Osteoblast (primary cell): ENCODE results near the gene MIOS. TPM values are rescaled to one million over a fixed set of nuclear protein-coding genes. Genes with fewer than 3 reads are reported as not detected.

ENCODE experiments used
- DNase-seq: peaks from one replicate; pipeline ENCODE4 v3.0.0; 2011; ENCODE audit warnings: low spot score, mixed read lengths; ENCODE audit not compliant: insufficient read length; ENCODE audit errors: missing footprints
- H2AFZ ChIP-seq: 2 replicates; pipeline ENCODE4 v1.6.0; 2011; ENCODE audit warnings: mild to moderate bottlenecking, low read length
- H3K27ac ChIP-seq: 2 replicates; pipeline ENCODE4 v1.5.1; 2011; ENCODE audit warnings: mild to moderate bottlenecking, low read depth, low read length, moderate library complexity
- H3K27me3 ChIP-seq: 2 replicates; pipeline ENCODE4 v1.6.0; 2012; ENCODE audit warnings: mild to moderate bottlenecking, control low read depth, inconsistent platforms, low read length, moderate library complexity; ENCODE audit not compliant: insufficient read depth
- H3K36me3 ChIP-seq: 2 replicates; pipeline ENCODE4 v1.5.1; 2011; ENCODE audit warnings: mild to moderate bottlenecking, low read length, control low read depth, moderate library complexity; ENCODE audit not compliant: insufficient read depth
- H3K4me1 ChIP-seq: 2 replicates; pipeline ENCODE4 v1.5.1; 2011; ENCODE audit warnings: mild to moderate bottlenecking, low read length, control low read depth, moderate library complexity; ENCODE audit not compliant: insufficient read depth
- H3K4me2 ChIP-seq: 2 replicates; pipeline ENCODE4 v1.6.0; 2011; ENCODE audit warnings: mild to moderate bottlenecking, low read length; ENCODE audit not compliant: insufficient read depth
- H3K4me3 ChIP-seq: fragments of 200-600 bp; sonication (generic); 3 replicates; pipeline ENCODE4 v1.5.1; 2012; ENCODE audit warnings: mild to moderate bottlenecking, low read length, inconsistent platforms; ENCODE audit not compliant: insufficient read depth
- H3K79me2 ChIP-seq: 2 replicates; pipeline ENCODE4 v1.6.0; 2012; ENCODE audit warnings: mild to moderate bottlenecking, low read length, control low read depth, inconsistent platforms; ENCODE audit not compliant: insufficient read depth
- H3K9me3 ChIP-seq: 2 replicates; pipeline ENCODE4 v1.5.1; 2011; ENCODE audit warnings: low read depth, low read length, control low read depth
- H4K20me1 ChIP-seq: 2 replicates; pipeline ENCODE4 v1.6.0; 2012; ENCODE audit warnings: mild to moderate bottlenecking, low read length, control low read depth; ENCODE audit not compliant: insufficient read depth
- CTCF ChIP-seq: IDR thresholded peaks from 2 replicates; pipeline ENCODE4 v1.5.1; 2011; ENCODE audit warnings: mild to moderate bottlenecking, low read depth, low read length, moderate library complexity; ENCODE audit errors: extremely low read depth
- total RNA-seq: library from RNA; depleted of rRNA; stranded (reverse); fragments of >200 nt; gene quantifications from 2 replicates; pipeline ENCODE4 v1.2.3, GENCODE V29; 2012

Gene MIOS
- total RNA-seq, 1 donor, result 43.4 TPM

DNA sequence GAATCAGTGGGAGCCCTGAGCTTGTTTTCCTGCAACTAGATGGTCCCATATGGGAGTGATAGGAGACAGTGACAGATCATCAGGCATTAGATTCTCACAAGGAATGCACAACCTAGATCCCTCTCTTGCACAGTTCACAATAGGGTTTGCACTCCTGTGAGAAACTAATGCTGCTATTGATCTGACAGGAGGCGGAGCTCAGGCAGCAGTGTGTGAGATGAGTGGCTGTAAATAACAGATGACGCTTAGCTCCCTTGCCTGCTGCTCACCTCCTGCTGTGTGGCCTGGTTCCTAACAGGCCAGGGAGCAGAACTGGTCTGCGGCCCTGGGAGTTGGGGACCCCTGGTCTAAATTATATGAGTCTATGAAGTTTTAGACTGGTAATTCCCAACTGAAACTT, 3.9 kb downstream of the MIOS start:
- Histone ChIP-seq H3K4me1 (peaks cover 16% of the 10 kb centered on the region), H3K79me2 (peaks cover 83% of the 10 kb centered on the region)
- TF ChIP-seq CTCF, result no peak

GRCh38 chr7:7573701-7574100, 7.0 kb downstream of the MIOS start:
- no peak overlapping the region for H2AFZ ChIP-seq
- peaks cover 93% of the 10 kb centered on the region for H3K79me2 ChIP-seq
- H3K27ac ChIP-seq, result no peak overlapping the region
- H3K4me1 ChIP-seq, result peaks cover 7% of the 10 kb centered on the region
- no peaks in the 10 kb centered on the region for H3K27me3 ChIP-seq
- H3K36me3 ChIP-seq, result no peaks in the 10 kb centered on the region
- H3K4me3 ChIP-seq, result no peak overlapping the region
- H3K4me2 ChIP-seq, result no peak overlapping the region
- no peaks in the 10 kb centered on the region for H3K9me3 ChIP-seq
- no peak for DNase-seq
- peaks cover 5% of the 10 kb centered on the region for H4K20me1 ChIP-seq
- no peak for TF ChIP-seq CTCF

More for the DNA sequence above, 3.9 kb downstream of the MIOS start:
- Histone ChIP-seq H3K9me3 (no peaks in the 10 kb centered on the region), H4K20me1 (peaks cover 13% of the 10 kb centered on the region), H3K27ac (no peak overlapping the region), H3K27me3 (no peaks in the 10 kb centered on the region), H3K4me3 (no peak overlapping the region), H3K36me3 (no peaks in the 10 kb centered on the region), H2AFZ (no peak overlapping the region), H3K4me2 (no peak overlapping the region)
- no peak for DNase-seq

- H3K36me3 ChIP-seq, result no peaks in the 10 kb centered on the region
- no peak for TF ChIP-seq CTCF
- H3K4me2 ChIP-seq, result no peak overlapping the region
- no peak overlapping the region for H3K4me3 ChIP-seq
- H3K27me3 ChIP-seq, result no peaks in the 10 kb centered on the region
- no peaks in the 10 kb centered on the region for H3K9me3 ChIP-seq
- H3K4me1 ChIP-seq, result no peaks in the 10 kb centered on the region
- no peak for DNase-seq
- H4K20me1 ChIP-seq, result no peaks in the 10 kb centered on the region
- no peak overlapping the region for H3K27ac ChIP-seq
- H2AFZ ChIP-seq, result no peak overlapping the region
- H3K79me2 ChIP-seq, result peaks cover 77% of the 10 kb centered on the region
These were observed 9.7 kb downstream of the MIOS start for GRCh38 chr7:7576344-7576743.

- Histone ChIP-seq H3K79me2 (peaks cover 70% of the 10 kb centered on the region), H3K4me2 (no peak overlapping the region), H3K27ac (no peak overlapping the region), H3K4me3 (no peak overlapping the region), H3K9me3 (no peaks in the 10 kb centered on the region), H3K27me3 (no peaks in the 10 kb centered on the region), H4K20me1 (no peaks in the 10 kb centered on the region), H3K4me1 (no peaks in the 10 kb centered on the region), H3K36me3 (peaks cover 3% of the 10 kb centered on the region), H2AFZ (no peak overlapping the region)
- no peak for TF ChIP-seq CTCF
- no peak for DNase-seq
These were observed 11.2 kb downstream of the MIOS start for GRCh38 chr7:7577888-7578287.
